Cardiac fibroblast (primary cell): ENCODE data around the gene MITF.

Experiments used
- DNase-seq, 2 donors: peaks; one replicate each; pipeline versions ENCODE4 v3.0.0 to v3.0.0-alpha.2; 2010; ENCODE audit warnings: low read depth in 2 of 2
- H3K4me3 ChIP-seq, 2 donors: replicated peaks in 1 of 2; 1 replicate in 1 of 2; 2 replicates in 1 of 2; pipeline ENCODE4 v1.5.1; 2011; ENCODE audit warnings: low read depth in 2 of 2, low read length in 2 of 2, mild to moderate bottlenecking in 2 of 2, moderate library complexity in 1 of 2
- TF ChIP-seq, protein P1 (sequence below): IDR thresholded peaks from one replicate; pipeline ENCODE4 v1.5.1; 2011; ENCODE audit warnings: low read depth, mild to moderate bottlenecking, low read length, inconsistent platforms

Gene MITF

GRCh38 chr3:69850849-69851248 is 111.6 kb downstream of the MITF start:
- H3K4me3 ChIP-seq = no peak overlapping the region
- TF ChIP-seq, protein P1, sequence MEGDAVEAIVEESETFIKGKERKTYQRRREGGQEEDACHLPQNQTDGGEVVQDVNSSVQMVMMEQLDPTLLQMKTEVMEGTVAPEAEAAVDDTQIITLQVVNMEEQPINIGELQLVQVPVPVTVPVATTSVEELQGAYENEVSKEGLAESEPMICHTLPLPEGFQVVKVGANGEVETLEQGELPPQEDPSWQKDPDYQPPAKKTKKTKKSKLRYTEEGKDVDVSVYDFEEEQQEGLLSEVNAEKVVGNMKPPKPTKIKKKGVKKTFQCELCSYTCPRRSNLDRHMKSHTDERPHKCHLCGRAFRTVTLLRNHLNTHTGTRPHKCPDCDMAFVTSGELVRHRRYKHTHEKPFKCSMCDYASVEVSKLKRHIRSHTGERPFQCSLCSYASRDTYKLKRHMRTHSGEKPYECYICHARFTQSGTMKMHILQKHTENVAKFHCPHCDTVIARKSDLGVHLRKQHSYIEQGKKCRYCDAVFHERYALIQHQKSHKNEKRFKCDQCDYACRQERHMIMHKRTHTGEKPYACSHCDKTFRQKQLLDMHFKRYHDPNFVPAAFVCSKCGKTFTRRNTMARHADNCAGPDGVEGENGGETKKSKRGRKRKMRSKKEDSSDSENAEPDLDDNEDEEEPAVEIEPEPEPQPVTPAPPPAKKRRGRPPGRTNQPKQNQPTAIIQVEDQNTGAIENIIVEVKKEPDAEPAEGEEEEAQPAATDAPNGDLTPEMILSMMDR = no peak
- no peak for DNase-seq

DNA sequence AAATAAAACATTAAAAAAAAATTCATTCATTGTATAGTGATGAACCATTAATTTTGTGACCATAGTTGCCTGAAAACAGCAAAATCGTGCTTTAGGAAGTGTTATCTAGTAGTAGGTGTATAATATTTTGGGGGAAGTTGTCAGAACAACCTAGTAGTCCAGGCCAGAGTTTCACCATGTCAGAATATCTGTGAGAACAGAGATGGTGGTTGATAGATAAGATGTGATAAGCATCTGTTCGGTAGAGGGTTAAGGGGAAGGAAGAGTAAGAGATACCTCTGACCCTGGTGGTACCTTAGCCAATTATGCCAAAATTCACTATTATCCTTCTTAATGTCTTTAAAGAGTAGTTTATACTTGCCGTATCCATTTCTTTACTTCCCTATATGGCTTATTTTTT is 113.8 kb downstream of the MITF start:
- no peak overlapping the region for H3K4me3 ChIP-seq
- no peak for DNase-seq
- TF ChIP-seq, protein P1 = no peak

DNA sequence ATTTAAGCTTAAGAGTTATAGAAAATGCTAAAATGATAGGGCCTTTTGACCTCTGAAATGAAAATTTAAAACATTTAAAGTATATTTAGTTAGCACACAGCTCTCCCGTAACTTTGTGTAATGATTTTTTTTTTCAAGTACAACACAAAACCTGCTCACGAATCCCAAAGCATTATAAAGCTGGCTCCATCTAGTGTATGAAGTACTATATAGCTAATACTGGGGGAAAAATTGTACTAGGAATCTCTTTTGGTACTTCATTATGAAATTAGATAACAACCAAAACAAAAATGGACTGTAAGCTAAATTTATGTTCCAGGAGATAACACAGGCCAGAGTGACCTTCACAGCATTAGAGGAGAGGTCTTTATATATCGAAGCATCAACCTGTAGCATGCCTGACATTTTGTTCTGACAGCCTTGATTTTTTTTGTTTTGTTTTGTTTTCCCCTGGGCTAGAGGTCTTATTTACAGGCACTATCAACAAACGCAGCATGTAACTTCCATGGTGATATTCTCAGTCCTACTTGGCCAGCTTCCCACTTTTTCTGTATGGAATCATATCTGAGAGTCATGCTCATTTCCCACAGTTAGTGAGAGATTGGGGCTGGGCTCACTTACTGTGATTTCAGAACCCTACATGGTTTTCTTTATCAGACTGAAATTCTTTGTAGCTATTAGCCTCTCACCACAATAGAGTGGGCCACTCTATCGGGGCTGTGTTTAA is 116.3 kb downstream of the MITF start:
- H3K4me3 ChIP-seq = no peak overlapping the region
- TF ChIP-seq, protein P1 = peak; percentile 54
- DNase-seq = peak; percentile 48 to 57

DNA sequence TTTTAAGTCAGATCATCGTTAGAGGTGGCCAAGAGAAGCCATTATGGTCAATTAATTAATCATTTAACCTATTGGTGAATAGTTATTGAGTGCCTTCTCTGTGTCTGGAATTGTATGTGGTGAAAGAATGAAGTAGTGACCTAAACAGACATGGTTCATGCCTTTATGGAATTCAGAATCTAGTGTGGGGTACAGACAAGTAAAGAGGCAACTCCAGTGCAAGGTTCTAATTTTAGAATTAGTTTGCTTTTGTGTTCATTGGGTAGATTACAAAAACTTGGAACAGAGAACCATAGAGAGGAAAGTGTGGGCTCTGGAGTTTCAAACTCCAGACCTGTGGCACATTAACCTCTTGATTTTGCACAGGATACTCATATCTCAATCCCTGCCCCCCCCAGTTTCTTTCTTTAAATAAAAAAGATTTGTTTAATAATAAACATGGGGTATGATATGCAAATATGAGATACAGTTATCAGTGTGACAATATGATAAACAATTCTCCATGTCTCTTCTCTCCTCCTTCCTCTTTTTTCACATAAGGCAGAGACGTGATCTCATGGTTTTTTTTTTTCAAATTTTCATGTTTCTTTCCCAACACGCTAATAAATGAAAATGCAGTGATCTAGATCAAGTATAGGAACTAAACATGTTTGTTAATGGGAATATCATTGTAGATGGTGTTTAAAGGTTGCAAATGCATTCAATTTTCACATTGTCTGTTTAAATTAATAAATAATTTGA is 117.9 kb downstream of the MITF start:
- DNase-seq = no peak
- TF ChIP-seq, protein P1 = no peak
- H3K4me3 ChIP-seq = no peak overlapping the region

DNA sequence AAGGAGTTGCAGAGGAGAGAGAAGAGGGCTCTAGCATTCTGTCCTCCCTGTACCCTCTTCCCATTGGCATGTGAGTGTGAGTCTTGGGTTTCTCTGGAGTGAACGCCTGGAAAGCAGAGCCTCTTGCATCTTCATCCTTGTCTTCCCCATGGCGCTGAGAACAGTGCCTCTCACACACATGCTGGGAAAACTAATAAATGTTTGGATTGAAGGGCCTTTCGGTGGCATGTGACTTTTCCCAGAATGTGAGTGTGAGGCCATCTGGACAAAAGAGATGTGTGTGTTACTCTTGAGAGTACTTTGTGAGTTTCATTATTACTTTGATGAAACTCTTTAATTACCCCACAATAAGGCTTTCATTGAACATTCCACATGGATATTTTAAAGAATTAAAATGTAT is 122.3 kb downstream of the MITF start:
- no peak for DNase-seq
- no peak overlapping the region for H3K4me3 ChIP-seq
- TF ChIP-seq, protein P1 = no peak

DNA sequence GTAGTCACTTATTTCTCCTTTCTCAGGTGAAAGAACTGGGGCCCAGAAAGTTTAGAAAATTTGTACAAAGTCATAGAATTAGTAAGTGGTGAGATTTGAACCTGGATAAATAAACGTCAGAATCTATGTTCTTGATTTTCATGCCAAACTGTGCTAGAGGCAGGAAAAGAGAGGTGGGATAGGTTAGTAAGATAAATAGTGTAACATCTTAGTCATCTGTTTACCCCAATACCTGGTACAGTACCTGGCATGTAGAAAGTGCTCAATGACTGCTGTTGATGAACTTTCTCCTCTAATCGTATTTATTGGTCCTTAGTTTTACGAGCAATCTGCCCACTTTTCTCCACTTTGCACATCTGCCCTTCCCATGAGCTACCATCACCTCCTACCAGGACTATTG is 124.9 kb downstream of the MITF start:
- H3K4me3 ChIP-seq = no peak overlapping the region
- DNase-seq = no peak
- TF ChIP-seq, protein P1 = no peak
